GM19193 (cell line): ENCODE measurements around the gene EXOSC1.
A peak's percentile ranks its signal among the peaks of the same experiment; 100 is the strongest.

Experiments used
- POLR2A ChIP-seq: IDR thresholded peaks from 4 replicates; pipeline ENCODE4 v1.6.1; 2011; ENCODE audit not compliant: insufficient read depth, insufficient read length; ENCODE audit errors: extremely low read depth

The EXOSC1 gene

GRCh38 chr10:97445722-97446639 lies at the start of gene EXOSC1, which contains the start of gene ZDHHC16:
Gene EXOSC1 (minus strand): TSS chr10:97446006. CDS start chr10:97445985, 21 bp downstream.
Gene ZDHHC16 (plus strand): TSS chr10:97446175. CDS start chr10:97451676, 5,501 bp downstream.
- TF ChIP-seq POLR2A: peak; percentile 86

GRCh38 chr10:97494863-97495506 lies 49.2 kb upstream of the EXOSC1 start:
- TF ChIP-seq POLR2A: no peak

- TF ChIP-seq POLR2A: no peak
Measured at GRCh38 chr10:97494151-97494550, 48.3 kb upstream of the EXOSC1 start.

- TF ChIP-seq POLR2A: no peak
Measured at GRCh38 chr10:97490592-97490991, 44.8 kb upstream of the EXOSC1 start.

GRCh38 chr10:97485647-97486281 lies 40.0 kb upstream of the EXOSC1 start:
- TF ChIP-seq POLR2A: no peak

- TF ChIP-seq POLR2A: no peak
Measured at GRCh38 chr10:97483921-97484320, 38.1 kb upstream of the EXOSC1 start.

GRCh38 chr10:97483506-97483905 lies 37.7 kb upstream of the EXOSC1 start:
- no peak for TF ChIP-seq POLR2A

- TF ChIP-seq POLR2A: no peak
Measured at GRCh38 chr10:97482381-97482780, 36.6 kb upstream of the EXOSC1 start.

GRCh38 chr10:97481071-97481470 lies 35.3 kb upstream of the EXOSC1 start:
- TF ChIP-seq POLR2A: no peak

- no peak for TF ChIP-seq POLR2A
Measured at GRCh38 chr10:97479939-97480338, 34.1 kb upstream of the EXOSC1 start.

GRCh38 chr10:97475936-97476594 lies 30.3 kb upstream of the EXOSC1 start:
- no peak for TF ChIP-seq POLR2A

GRCh38 chr10:97474918-97475317 lies 29.1 kb upstream of the EXOSC1 start:
- TF ChIP-seq POLR2A: no peak

- TF ChIP-seq POLR2A: no peak
Measured at GRCh38 chr10:97468162-97468561, 22.4 kb upstream of the EXOSC1 start.

- no peak for TF ChIP-seq POLR2A
Measured at GRCh38 chr10:97466755-97467154, 20.9 kb upstream of the EXOSC1 start.

- TF ChIP-seq POLR2A: no peak
Measured at GRCh38 chr10:97465982-97466381, 20.2 kb upstream of the EXOSC1 start.
